HEK293T (cell line): Measurements from ENCODE around the gene TUBB8B.
"Not testable (repeated sequence)": the region's sequence is repeated elsewhere in the genome, so short reads cannot be mapped to it uniquely, and the experiment has no call there.

Experiments used
- BHLHE40 ChIP-seq: fragments of 450-650 bp; IDR thresholded peaks from 2 replicates; pipeline ENCODE4 v1.6.1; 2016; ENCODE audit warnings: mild to moderate bottlenecking, moderate library complexity, borderline replicate concordance
- CTBP1 ChIP-seq: fragments of 450-650 bp; IDR thresholded peaks from 2 replicates; pipeline ENCODE4 v1.6.1; 2016; ENCODE audit warnings: borderline replicate concordance
- FOXA1 ChIP-seq: fragments of 450-650 bp; IDR thresholded peaks from 2 replicates; pipeline ENCODE4 v1.6.1; 2016; ENCODE audit warnings: mild to moderate bottlenecking
- L3MBTL2 ChIP-seq: fragments of 450-650 bp; conservative IDR thresholded peaks from 2 replicates; pipeline ENCODE4 v1.6.1; 2016; ENCODE audit warnings: mild to moderate bottlenecking
- SP1 ChIP-seq: fragments of 450-650 bp; IDR thresholded peaks from 2 replicates; pipeline ENCODE4 v1.6.1; 2017
- SUZ12 ChIP-seq: fragments of 450-650 bp; IDR thresholded peaks from 2 replicates; pipeline ENCODE4 v1.6.1; 2016; ENCODE audit warnings: mild to moderate bottlenecking
- TARDBP ChIP-seq: fragments of 450-650 bp; IDR thresholded peaks from 2 replicates; pipeline ENCODE4 v1.6.1; 2016

- TF ChIP-seq BHLHE40, FOXA1, CTBP1, L3MBTL2, TARDBP, SP1, SUZ12: not testable (repeated sequence)
Observed at GRCh38 chr18:89124-89523, 39.7 kb upstream of the TUBB8B start.
